Gastroesophageal sphincter (tissue), 3 donors: ENCODE results near the gene PPP6C.

Experiments used
- CTCF ChIP-seq, 4 experiments: fragments of 200-600 bp in 2 of 4; fragments of 450-650 bp in 2 of 4; sonication (generic) in 1 of 4; IDR thresholded peaks; one replicate each; pipeline ENCODE4 v1.5.1; 2017 to 2019; ENCODE audit warnings: antibody characterized with exemption in 4 of 4, mild to moderate bottlenecking in 2 of 4, moderate library complexity in 2 of 4
- EP300 ChIP-seq: sonication (generic); formaldehyde crosslinking; IDR thresholded peaks from one replicate; pipeline ENCODE4 v1.6.1; 2017; ENCODE audit warnings: antibody characterized with exemption, mild to moderate bottlenecking
- POLR2A ChIP-seq, 2 donors: fragments of 450-650 bp; IDR thresholded peaks; one replicate each; pipeline ENCODE4 v1.6.1; 2017; ENCODE audit warnings: antibody characterized with exemption in 2 of 2, mild to moderate bottlenecking in 2 of 2, moderate library complexity in 1 of 2
- POLR2AphosphoS5 ChIP-seq: sonication (generic); formaldehyde crosslinking; IDR thresholded peaks from one replicate; pipeline ENCODE4 v1.6.1; 2017; ENCODE audit warnings: antibody characterized with exemption

GRCh38 chr9:125145425-125145824, 44.2 kb downstream of the PPP6C start:
- TF ChIP-seq POLR2AphosphoS5 (no peak), CTCF (IDR thresholded peaks at IDR 0.05) (no peak), POLR2A (IDR thresholded peaks at IDR 0.05) (no peak), EP300 (no peak)
